PC-9 (cell line): ENCODE measurements around the gene MACROD1.

Experiments
- CTCF ChIP-seq: fragments of 200-600 bp; sonication (generic); conservative IDR thresholded peaks from 2 replicates; pipeline ENCODE4 v1.6.1; 2017; ENCODE audit warnings: mixed run types, antibody characterized with exemption, mild to moderate bottlenecking, moderate library complexity
- EZH2 ChIP-seq: fragments of 200-600 bp; sonication (generic); IDR thresholded peaks from 2 replicates; pipeline ENCODE4 v1.8.0; 2017; ENCODE audit warnings: antibody characterized with exemption, low read depth

- TF ChIP-seq CTCF (no peak), EZH2 (no peak)
Measured at GRCh38 chr11:64113462-64113780, 52.5 kb downstream of the MACROD1 start.
